GM12878 (cell line): ENCODE results near the gene ENOX1. TPM values are rescaled to one million over a fixed set of nuclear protein-coding genes. Genes with fewer than 3 reads are reported as not detected.

Experiments used
- ATAC-seq: fragments of 200-7000 bp; cut with Tn5 transposase; 3 replicates; pipeline ENCODE4 v1.9.1; 2020; ENCODE audit warnings: mild to moderate bottlenecking, moderate library complexity
- BruUV-seq: library from RNA; stranded (reverse); fragments of 400-500 nt; replicated peaks from 2 replicates; lab custom pipeline; 2021; lab: Mats Ljungman, UMichigan
- CTCF ChIA-PET: fragments of 300-600 bp; sonication (Branson Sonifier 250); formaldehyde crosslinking; extraction: SDS; loops from one replicate; lab custom pipeline; 2021; ENCODE audit warnings: inconsistent platforms; lab: Yijun Ruan, JAX
- POLR2A ChIA-PET: fragments of 350-600 bp; formaldehyde crosslinking; extraction: SDS; loops from one replicate; lab custom pipeline; 2021; ENCODE audit warnings: inconsistent platforms; lab: Charles Lee
- RAD21 ChIA-PET: fragments of 300-600 bp; sonication (Branson Sonifier 250); formaldehyde crosslinking; loops from one replicate; lab custom pipeline; 2023; ENCODE audit warnings: antibody characterized with exemption; ENCODE audit not compliant: unreplicated experiment; lab: Charles Lee
- SMC1A ChIA-PET: fragments of 300-600 bp; sonication (Branson Sonifier 250); formaldehyde crosslinking; loops from one replicate; lab custom pipeline; 2023; ENCODE audit not compliant: unreplicated experiment, uncharacterized antibody; lab: Charles Lee
- DNase-seq: peaks from one replicate; pipeline ENCODE4 v3.0.0-alpha.2; 2011; ENCODE audit warnings: low read depth, low spot score
- FAIRE-seq: peaks from 3 replicates; lab custom pipeline; 2011; peaks lifted over from hg19 to GRCh38; lab: Jason Lieb, UNC
- H2AFZ ChIP-seq: 2 replicates; pipeline ENCODE4 v1.6.0; 2011; ENCODE audit warnings: low read depth, low read length, control low read depth; ENCODE audit not compliant: control insufficient read depth
- H3K27ac ChIP-seq: 2 replicates; pipeline ENCODE4 v1.5.1; 2011; ENCODE audit warnings: control low read depth; ENCODE audit not compliant: control insufficient read depth, insufficient read depth
- H3K27me3 ChIP-seq, 2 experiments: replicated peaks in 1 of 2; 2 replicates each; pipeline versions ENCODE4 v1.6.0 to v1.6.1; 2011; ENCODE audit warnings: low read length in 1 of 2; ENCODE audit not compliant: control insufficient read depth in 2 of 2, insufficient read depth in 2 of 2
- H3K36me3 ChIP-seq, 2 experiments: 2 replicates each; pipeline ENCODE4 v1.5.1; 2011; ENCODE audit warnings: low read length in 1 of 2; ENCODE audit not compliant: control insufficient read depth in 2 of 2, insufficient read depth in 2 of 2
- H3K4me1 ChIP-seq: 2 replicates; pipeline ENCODE4 v1.6.1; 2011; ENCODE audit warnings: mild to moderate bottlenecking, low read length, moderate library complexity, mixed read lengths; ENCODE audit not compliant: control insufficient read depth, insufficient read depth
- H3K4me2 ChIP-seq: 2 replicates; pipeline ENCODE4 v1.6.0; 2011; ENCODE audit warnings: control low read depth; ENCODE audit not compliant: control insufficient read depth, insufficient read depth
- H3K4me3 ChIP-seq: fragments of 200-600 bp; sonication (generic); 2 replicates; pipeline ENCODE4 v1.5.1; 2016
- H3K79me2 ChIP-seq: 2 replicates; pipeline ENCODE4 v1.6.0; 2011; ENCODE audit warnings: low read length; ENCODE audit not compliant: control insufficient read depth, insufficient read depth
- H3K9ac ChIP-seq: 2 replicates; pipeline ENCODE4 v1.8.0; 2011; ENCODE audit warnings: low read length, control low read depth, mixed read lengths; ENCODE audit not compliant: control insufficient read depth, insufficient read depth
- H3K9me3 ChIP-seq: replicated peaks from 3 replicates; pipeline ENCODE4 v1.5.1; 2011; ENCODE audit warnings: mild to moderate bottlenecking, low read length; ENCODE audit not compliant: control insufficient read depth, insufficient read depth
- H4K20me1 ChIP-seq: 2 replicates; pipeline ENCODE4 v1.6.0; 2011; ENCODE audit not compliant: control insufficient read depth, insufficient read depth
- CHD2 ChIP-seq: IDR thresholded peaks from 2 replicates; pipeline ENCODE4 v1.6.1; 2011; ENCODE audit warnings: low read depth, low read length, improper control_type of control experiment, borderline replicate concordance
- CREB1 ChIP-seq: IDR thresholded peaks from 2 replicates; pipeline ENCODE4 v1.6.1; 2012; ENCODE audit warnings: low read depth, mild to moderate bottlenecking, inconsistent platforms
- ELK1 ChIP-seq: IDR thresholded peaks from 2 replicates; pipeline ENCODE4 v1.6.1; 2012; ENCODE audit warnings: low read depth, low read length, improper control_type of control experiment
- EP300 ChIP-seq, 2 experiments: fragments of 150-350 bp in 1 of 2; IDR thresholded peaks; 2 replicates each; pipeline ENCODE4 v1.6.1; 2011 to 2012; ENCODE audit warnings: low read depth in 2 of 2, low read length in 2 of 2, borderline replicate concordance in 1 of 2, improper control_type of control experiment in 1 of 2, inconsistent platforms in 1 of 2; ENCODE audit not compliant: control insufficient read depth in 1 of 2
- HDAC6 ChIP-seq: fragments of 200-600 bp; sonication (generic); IDR thresholded peaks from one replicate; pipeline ENCODE4 v1.8.0; 2017; ENCODE audit warnings: antibody characterized with exemption; ENCODE audit not compliant: unreplicated experiment
- HDGF ChIP-seq: fragments of 450-650 bp; IDR thresholded peaks from 2 replicates; pipeline ENCODE4 v1.6.1; 2016; ENCODE audit warnings: antibody characterized with exemption
- KLF5 ChIP-seq: fragments of 450-650 bp; IDR thresholded peaks from 2 replicates; pipeline ENCODE4 v1.6.1; 2014; ENCODE audit warnings: mild to moderate bottlenecking; ENCODE audit not compliant: partially characterized antibody
- SMC3 ChIP-seq: IDR thresholded peaks from 2 replicates; pipeline ENCODE4 v1.6.1; 2011; ENCODE audit warnings: low read length, improper control_type of control experiment, borderline replicate concordance
- TAF1 ChIP-seq: IDR thresholded peaks from 2 replicates; pipeline ENCODE4 v1.6.1; 2011; ENCODE audit warnings: mild to moderate bottlenecking, low read depth, low read length, borderline replicate concordance
- YY1 ChIP-seq: IDR thresholded peaks from 2 replicates; pipeline ENCODE4 v1.6.1; 2011; ENCODE audit warnings: low read depth, mild to moderate bottlenecking, low read length
- WGBS: methylation state at CpG from one replicate; pipeline ENCODE4 v1.1.6; 2016; ENCODE audit warnings: low lambda C conversion rate; ENCODE audit not compliant: insufficient replicate concordance, insufficient coverage; ENCODE audit errors: missing lambda C conversion rate; 5-methylcytosine and 5-hydroxymethylcytosine counted together
- in situ Hi-C: fragments of 300-500 bp; cut with MboI; formaldehyde crosslinking; loops from 9 replicates; pipeline ENCODE4 v1.14.3; 2018; ENCODE audit warnings: mixed read lengths
- intact Hi-C: fragments of 100-400 bp; cut with micrococcal nuclease; formaldehyde crosslinking; loops from one replicate; pipeline ENCODE4 v1.14.2; 2022; ENCODE audit not compliant: unreplicated experiment
- polyA plus RNA-seq, 11 experiments: library from polyadenylated mRNA; depleted of rRNA in 4 of 11; unstranded in 6 of 11; stranded (reverse) in 5 of 11; fragments of >200 nt; fragmentation: Nextera tagmentation in 4 of 11; fragmentation: Illumina TruSeq in 1 of 11; extraction: Ambion mirVana in 4 of 11; extraction: Trizol in 1 of 11; gene quantifications; 1 replicate in 1 of 11; 2 replicates in 10 of 11; pipeline versions ENCODE4 v1.2.1 to v1.2.3, GENCODE V29; 2011 to 2016; ENCODE audit warnings: inconsistent platforms in 2 of 11, missing spikeins in 2 of 11, low read depth in 1 of 11
- total RNA-seq, 4 experiments: library from RNA; depleted of rRNA in 3 of 4; stranded (reverse); fragments of >200 nt in 3 of 4; fragmentation: Illumina TruSeq in 1 of 4; extraction: Trizol in 1 of 4; gene quantifications; 2 replicates each; pipeline versions ENCODE4 v1.2.1 to v1.2.3, GENCODE V29; 2013 to 2021
- TF ChIP-seq, protein P1 (sequence below), 3 experiments: IDR thresholded peaks in 2 of 3; conservative IDR thresholded peaks in 1 of 3; 2 replicates each; pipeline ENCODE4 v1.5.1; 2011; ENCODE audit warnings: low read depth in 3 of 3, low read length in 3 of 3, mild to moderate bottlenecking in 3 of 3, control low read depth in 2 of 3, moderate library complexity in 2 of 3, inconsistent platforms in 1 of 3, mixed read lengths in 1 of 3; ENCODE audit not compliant: control insufficient read depth in 2 of 3, insufficient read depth in 1 of 3; ENCODE audit errors: extremely low read depth in 1 of 3
- TF ChIP-seq, protein P2 (sequence below): fragments of 450-650 bp; IDR thresholded peaks from 2 replicates; pipeline ENCODE4 v1.6.1; 2018; ENCODE audit warnings: mild to moderate bottlenecking, low read depth, moderate library complexity; ENCODE audit not compliant: partially characterized antibody
- TF ChIP-seq, protein P3 (sequence below): fragments of 450-650 bp; IDR thresholded peaks from 2 replicates; pipeline ENCODE4 v1.6.1; 2017; ENCODE audit warnings: mild to moderate bottlenecking, moderate library complexity

The ENOX1 gene
- total and polyA plus RNA-seq, 10 of the 15 experiments (the other 5 are each of a cell fraction or from before 2014, with no cell fraction given): 0.11 to 0.26 (median 0.15) TPM

DNA sequence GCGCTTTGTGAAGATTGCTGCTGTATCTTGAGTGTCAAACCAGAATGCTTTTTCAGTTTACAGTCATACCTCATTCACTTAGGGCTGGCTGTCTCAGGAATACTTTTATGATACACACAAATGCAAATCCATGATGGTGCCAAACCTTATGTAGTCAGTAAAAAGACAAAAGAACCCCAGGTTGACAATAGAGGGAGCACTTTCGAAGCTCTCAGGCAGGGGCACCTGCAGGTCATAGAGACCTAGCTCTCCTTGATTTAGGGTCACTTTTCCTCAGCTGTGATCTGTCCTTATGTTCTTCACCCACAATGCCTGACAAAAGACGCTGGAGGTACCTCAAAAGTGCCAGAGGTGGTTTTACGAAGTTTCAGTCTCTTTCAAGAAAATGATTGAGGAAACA, 591.2 kb downstream of the ENOX1 start:
- no peak overlapping the region for H3K9ac ChIP-seq
- RAD21 ChIA-PET: interaction anchor here (1.3 kb wide), 1 partner anchor 150 kb away, joined by 3 read pairs; no protein-coding TSS in a partner anchor
- H3K9me3 ChIP-seq: no peaks in the 10 kb centered on the region
- in situ Hi-C loops (no loop called here), intact Hi-C loops (loop anchor here (10.0 kb wide), 1 partner anchor 609 kb away; no protein-coding TSS in a partner anchor)
- ATAC-seq (peak; percentile 40; the same call in 1 of the 3 replicates), DNase-seq (no peak), FAIRE-seq (no peak)
- no peaks in the 10 kb centered on the region for H3K4me1 ChIP-seq
- BruUV-seq: no TSS peak
- H3K4me2 ChIP-seq: no peak overlapping the region
- no peaks in the 10 kb centered on the region for H4K20me1 ChIP-seq
- WGBS: 42% methylated on average over 4 of the region's 4 CpGs
- H3K36me3 ChIP-seq: no peaks in the 10 kb centered on the region
- no peak overlapping the region for H2AFZ ChIP-seq
- CTCF ChIA-PET: interaction anchor here (1.3 kb wide), 1 partner anchor 226 kb away, joined by 3 read pairs; no protein-coding TSS in a partner anchor
- no peaks in the 10 kb centered on the region for H3K79me2 ChIP-seq
- no peaks in the 10 kb centered on the region for H3K27me3 ChIP-seq
- no peak overlapping the region for H3K4me3 ChIP-seq
- H3K27ac ChIP-seq: no peak overlapping the region
- POLR2A ChIA-PET: no interaction called here
- SMC1A ChIA-PET: interaction anchor here (4.6 kb wide), 1 partner anchor 608 kb away, joined by 13 read pairs; no protein-coding TSS in a partner anchor
- TF ChIP-seq KLF5 (no peak), HDAC6 (no peak), TAF1 (no peak), CREB1 (no peak), ELK1 (no peak), YY1 (no peak), SMC3 (peak; percentile 20; the same call in 1 of the 2 replicates), EP300 (IDR thresholded peaks at IDR 0.05; ENCODE audit: borderline replicate concordance in 1 of 2, control insufficient read depth in 1 of 2, low read depth in 2 of 2, low read length in 2 of 2) (no peak), HDGF (no peak), CHD2 (no peak)
- TF ChIP-seq, protein P1, sequence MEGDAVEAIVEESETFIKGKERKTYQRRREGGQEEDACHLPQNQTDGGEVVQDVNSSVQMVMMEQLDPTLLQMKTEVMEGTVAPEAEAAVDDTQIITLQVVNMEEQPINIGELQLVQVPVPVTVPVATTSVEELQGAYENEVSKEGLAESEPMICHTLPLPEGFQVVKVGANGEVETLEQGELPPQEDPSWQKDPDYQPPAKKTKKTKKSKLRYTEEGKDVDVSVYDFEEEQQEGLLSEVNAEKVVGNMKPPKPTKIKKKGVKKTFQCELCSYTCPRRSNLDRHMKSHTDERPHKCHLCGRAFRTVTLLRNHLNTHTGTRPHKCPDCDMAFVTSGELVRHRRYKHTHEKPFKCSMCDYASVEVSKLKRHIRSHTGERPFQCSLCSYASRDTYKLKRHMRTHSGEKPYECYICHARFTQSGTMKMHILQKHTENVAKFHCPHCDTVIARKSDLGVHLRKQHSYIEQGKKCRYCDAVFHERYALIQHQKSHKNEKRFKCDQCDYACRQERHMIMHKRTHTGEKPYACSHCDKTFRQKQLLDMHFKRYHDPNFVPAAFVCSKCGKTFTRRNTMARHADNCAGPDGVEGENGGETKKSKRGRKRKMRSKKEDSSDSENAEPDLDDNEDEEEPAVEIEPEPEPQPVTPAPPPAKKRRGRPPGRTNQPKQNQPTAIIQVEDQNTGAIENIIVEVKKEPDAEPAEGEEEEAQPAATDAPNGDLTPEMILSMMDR (IDR thresholded peaks at IDR 0.05 in 2 of 3, conservative IDR thresholded peaks at IDR 0.05 in 1 of 3; ENCODE audit: control insufficient read depth in 2 of 3, extremely low read depth in 1 of 3, insufficient read depth in 1 of 3, low read depth in 3 of 3, low read length in 3 of 3): peak in 2 of 3 experiments; percentile 16 to 26; a peak in 3 of 6 replicates
- TF ChIP-seq, protein P2, sequence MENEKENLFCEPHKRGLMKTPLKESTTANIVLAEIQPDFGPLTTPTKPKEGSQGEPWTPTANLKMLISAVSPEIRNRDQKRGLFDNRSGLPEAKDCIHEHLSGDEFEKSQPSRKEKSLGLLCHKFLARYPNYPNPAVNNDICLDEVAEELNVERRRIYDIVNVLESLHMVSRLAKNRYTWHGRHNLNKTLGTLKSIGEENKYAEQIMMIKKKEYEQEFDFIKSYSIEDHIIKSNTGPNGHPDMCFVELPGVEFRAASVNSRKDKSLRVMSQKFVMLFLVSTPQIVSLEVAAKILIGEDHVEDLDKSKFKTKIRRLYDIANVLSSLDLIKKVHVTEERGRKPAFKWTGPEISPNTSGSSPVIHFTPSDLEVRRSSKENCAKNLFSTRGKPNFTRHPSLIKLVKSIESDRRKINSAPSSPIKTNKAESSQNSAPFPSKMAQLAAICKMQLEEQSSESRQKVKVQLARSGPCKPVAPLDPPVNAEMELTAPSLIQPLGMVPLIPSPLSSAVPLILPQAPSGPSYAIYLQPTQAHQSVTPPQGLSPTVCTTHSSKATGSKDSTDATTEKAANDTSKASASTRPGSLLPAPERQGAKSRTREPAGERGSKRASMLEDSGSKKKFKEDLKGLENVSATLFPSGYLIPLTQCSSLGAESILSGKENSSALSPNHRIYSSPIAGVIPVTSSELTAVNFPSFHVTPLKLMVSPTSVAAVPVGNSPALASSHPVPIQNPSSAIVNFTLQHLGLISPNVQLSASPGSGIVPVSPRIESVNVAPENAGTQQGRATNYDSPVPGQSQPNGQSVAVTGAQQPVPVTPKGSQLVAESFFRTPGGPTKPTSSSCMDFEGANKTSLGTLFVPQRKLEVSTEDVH: no peak
- TF ChIP-seq, protein P3, sequence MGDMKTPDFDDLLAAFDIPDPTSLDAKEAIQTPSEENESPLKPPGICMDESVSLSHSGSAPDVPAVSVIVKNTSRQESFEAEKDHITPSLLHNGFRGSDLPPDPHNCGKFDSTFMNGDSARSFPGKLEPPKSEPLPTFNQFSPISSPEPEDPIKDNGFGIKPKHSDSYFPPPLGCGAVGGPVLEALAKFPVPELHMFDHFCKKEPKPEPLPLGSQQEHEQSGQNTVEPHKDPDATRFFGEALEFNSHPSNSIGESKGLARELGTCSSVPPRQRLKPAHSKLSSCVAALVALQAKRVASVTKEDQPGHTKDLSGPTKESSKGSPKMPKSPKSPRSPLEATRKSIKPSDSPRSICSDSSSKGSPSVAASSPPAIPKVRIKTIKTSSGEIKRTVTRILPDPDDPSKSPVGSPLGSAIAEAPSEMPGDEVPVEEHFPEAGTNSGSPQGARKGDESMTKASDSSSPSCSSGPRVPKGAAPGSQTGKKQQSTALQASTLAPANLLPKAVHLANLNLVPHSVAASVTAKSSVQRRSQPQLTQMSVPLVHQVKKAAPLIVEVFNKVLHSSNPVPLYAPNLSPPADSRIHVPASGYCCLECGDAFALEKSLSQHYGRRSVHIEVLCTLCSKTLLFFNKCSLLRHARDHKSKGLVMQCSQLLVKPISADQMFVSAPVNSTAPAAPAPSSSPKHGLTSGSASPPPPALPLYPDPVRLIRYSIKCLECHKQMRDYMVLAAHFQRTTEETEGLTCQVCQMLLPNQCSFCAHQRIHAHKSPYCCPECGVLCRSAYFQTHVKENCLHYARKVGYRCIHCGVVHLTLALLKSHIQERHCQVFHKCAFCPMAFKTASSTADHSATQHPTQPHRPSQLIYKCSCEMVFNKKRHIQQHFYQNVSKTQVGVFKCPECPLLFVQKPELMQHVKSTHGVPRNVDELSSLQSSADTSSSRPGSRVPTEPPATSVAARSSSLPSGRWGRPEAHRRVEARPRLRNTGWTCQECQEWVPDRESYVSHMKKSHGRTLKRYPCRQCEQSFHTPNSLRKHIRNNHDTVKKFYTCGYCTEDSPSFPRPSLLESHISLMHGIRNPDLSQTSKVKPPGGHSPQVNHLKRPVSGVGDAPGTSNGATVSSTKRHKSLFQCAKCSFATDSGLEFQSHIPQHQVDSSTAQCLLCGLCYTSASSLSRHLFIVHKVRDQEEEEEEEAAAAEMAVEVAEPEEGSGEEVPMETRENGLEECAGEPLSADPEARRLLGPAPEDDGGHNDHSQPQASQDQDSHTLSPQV: no peak
